HG03175 (cell line): ENCODE data around the gene TBX2.

Experiments used
- ATAC-seq: cut with Tn5 transposase; IDR thresholded peaks from one replicate; pipeline ENCODE4 v1.9.1; 2021; ENCODE audit warnings: mild to moderate bottlenecking, moderate library complexity; ENCODE audit not compliant: unreplicated experiment

TBX2 gene

GRCh38 chr17:61412860-61413660, 13.4 kb downstream of the TBX2 start:
- no peak for ATAC-seq

DNA sequence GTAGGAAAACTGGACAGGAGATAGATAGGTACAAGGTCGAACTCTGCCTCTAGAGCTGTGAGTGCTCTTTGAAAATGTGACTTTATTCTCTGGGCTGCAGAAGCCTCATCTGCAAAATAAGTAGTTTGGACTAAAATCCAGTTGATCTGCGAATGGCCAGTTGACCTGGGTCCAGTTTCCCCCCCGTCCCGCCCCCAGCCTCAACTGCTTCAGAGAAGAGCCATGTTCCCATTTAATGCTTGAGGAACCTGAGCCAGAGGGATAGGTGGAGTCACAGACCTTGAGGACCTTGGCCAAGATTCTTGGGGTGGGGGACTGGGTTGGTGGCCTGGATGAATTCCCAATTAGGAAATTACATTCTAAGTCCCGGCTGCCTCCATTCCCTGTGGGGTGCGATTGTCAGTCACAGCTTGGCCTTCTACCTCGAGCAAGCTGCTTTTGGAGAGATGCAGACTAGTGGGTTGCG, 14.1 kb downstream of the TBX2 start:
- ATAC-seq: no peak

DNA sequence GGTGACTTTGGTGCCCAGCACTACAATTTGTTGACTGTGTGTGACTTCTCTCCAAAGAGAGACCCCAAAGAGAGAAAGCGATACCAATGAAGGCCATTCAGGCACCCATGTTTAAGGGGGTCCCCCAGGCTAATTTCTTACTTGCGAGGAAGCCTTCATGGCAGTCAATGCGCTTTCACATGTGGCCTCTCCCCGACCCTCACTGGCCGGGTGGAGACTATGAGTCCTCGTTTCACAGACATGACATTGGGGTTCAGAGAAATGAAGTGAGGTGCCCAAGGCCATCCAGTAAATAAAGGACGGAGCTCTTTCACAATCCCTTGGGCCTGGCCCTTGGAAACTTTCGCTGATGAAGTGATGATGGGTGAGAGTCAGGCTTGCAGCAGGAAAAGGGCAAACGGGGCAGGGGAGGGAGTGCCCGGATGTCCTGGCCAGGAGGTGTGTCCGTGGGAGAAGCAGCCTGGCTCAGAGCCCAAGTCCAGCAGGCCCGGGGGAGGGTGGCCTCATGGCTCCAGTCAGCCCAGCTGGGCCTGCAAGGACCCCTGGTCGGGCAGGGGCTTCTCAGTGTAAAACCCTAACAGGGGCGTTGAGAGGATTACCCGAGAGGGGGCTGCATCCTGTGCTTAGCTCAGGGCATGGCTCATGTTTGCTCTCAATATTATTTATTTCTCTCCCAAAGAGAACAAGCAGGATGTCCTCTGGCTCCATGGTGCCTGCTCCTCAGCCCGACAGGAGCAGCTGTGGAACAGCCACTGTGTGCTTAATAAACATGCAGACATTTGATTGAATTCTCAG, 14.7 kb downstream of the TBX2 start:
- no peak for ATAC-seq

DNA sequence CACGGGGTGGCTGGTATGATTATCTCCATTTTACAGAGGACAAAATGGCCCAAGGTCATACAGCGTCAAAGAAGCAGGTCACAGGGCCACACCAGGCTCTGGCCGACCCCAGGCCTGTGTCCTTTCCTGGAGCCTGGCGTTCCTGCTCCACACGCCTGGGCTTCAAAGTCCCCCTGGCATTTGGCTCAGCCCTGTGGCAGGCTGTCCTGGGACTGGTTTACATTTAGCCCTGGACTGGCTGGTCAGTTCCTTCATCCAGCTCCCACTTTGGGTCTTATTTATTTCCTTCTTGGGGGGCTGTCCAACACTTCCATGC, 15.3 kb downstream of the TBX2 start:
- no peak for ATAC-seq

DNA sequence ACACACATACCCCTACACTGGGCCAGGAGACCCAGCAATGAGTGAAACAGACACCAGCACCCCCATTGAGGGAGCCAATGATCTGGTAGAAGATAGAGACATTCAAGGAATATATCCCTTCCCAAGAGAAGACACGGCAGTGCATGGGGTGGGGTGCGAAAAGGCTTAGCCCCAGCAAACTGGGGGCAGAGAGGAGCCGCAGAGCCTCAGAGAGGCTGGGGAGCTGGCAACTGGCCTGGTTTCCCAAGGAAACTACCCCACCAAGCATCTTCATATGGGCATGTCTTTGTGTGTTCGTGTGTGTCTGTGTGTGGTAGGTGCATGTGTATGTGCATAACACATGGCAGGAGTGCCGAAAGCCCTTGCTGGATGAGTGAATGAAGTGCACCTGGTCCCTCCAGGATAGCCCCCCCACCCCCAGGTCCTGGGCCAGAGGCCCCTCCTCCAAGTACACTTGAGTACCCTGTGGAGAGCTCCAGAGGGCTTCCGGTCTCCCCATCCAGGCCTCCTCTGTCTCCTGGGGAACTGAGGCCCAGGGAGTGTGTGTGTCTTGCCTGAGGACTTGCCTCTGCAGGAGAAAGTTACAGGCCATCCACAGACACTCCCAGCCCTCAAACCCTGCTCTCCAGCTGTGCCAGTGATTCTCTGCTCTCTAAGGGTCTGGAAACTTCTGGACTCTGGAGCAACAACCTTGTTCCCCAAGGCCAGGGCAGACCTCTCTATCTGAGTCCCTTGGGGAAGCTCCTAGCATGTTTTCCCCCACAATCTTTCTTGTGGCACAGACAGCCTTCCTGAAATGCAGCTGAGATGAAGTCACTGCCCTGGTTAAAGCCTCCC, 15.9 kb downstream of the TBX2 start:
- no peak for ATAC-seq

- no peak for ATAC-seq
These were observed 16.5 kb downstream of the TBX2 start for GRCh38 chr17:61416211-61416539.

DNA sequence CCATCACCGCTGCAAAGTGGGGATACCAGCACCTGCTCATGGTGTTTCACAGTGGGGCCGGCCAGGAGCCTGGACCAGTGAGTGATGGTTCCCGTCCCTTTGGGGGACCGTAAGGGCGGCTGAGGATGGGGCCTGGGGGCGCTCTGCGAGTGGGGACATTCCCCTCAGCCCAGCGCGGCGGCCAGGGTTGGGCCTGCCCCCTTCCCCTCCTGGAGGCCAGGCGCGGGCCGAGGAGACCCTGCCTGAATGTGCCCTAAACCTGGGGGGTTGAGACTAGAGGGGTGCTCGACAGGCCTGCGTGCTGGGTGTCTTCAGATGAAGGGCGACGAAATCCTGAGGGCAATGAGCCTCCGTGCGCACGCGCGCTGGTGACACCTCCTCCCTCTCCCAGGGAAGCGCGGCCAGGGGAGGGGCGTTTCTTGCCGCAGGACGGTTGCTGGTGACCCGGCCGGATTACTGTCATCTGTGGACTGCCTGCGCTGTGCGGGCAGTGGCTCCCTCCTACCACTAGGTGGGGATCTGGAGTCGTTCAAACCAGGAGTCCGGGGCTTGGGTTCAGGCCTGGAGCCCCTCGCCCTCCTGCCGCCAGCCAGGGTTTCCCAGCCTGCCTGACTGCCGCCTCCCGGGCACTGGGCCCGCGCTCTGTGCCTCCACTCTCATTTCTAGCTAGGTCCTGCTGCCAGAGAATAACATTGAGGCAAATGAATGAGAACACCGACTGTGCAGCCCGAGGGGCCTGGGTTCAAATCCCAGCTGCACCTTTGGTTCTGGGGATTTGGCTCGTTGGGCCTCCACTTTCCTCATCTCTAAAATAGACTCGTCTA, 17.1 kb downstream of the TBX2 start:
- peak; percentile 46 for ATAC-seq

DNA sequence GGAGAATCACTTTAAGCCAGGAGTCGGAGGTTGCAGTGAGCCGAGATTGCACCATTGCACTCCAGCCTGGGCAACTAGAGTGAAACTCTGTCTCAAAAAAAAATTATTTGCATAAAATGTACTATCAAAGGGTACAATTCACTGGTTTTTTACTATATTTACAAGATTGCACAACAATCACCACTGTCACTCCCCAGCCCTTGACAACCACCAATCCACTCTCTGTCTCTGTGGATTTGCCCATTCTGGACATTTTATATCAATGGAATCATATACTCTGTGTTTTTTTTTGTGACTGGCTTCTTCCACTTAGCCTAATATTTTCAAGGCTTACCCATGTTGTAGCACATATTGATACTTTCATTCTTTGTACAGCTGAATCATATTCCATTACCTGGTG, 18.8 kb downstream of the TBX2 start:
- no peak for ATAC-seq

DNA sequence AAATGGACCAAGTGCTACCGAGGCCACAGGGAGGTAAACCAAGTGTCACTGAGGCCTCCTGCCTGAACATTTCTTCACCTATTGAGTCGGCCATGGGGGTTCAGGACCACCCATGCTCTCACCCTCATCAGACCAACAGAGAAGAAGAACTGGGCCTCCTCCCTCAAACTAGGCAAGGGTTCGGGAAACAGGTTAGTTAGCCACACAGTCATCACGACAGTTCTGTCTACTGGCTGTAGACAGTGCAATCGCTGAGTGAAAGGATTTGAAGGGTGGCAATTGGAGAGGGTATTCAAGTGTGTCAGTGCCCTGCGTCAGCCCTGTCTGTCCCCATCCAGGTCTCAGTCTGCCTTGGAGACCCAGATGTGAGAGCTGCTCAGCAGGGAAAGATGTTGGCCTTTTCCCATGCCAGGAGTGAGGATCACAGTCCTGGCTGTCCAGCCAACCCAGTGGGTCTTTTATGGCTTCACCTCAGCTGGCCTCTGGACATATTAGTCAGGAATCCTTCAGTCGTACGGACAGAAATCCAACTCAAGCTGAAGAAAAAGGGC, 19.9 kb downstream of the TBX2 start:
- no peak for ATAC-seq

- ATAC-seq: no peak
These were observed 20.4 kb downstream of the TBX2 start for GRCh38 chr17:61420052-61420451.

DNA sequence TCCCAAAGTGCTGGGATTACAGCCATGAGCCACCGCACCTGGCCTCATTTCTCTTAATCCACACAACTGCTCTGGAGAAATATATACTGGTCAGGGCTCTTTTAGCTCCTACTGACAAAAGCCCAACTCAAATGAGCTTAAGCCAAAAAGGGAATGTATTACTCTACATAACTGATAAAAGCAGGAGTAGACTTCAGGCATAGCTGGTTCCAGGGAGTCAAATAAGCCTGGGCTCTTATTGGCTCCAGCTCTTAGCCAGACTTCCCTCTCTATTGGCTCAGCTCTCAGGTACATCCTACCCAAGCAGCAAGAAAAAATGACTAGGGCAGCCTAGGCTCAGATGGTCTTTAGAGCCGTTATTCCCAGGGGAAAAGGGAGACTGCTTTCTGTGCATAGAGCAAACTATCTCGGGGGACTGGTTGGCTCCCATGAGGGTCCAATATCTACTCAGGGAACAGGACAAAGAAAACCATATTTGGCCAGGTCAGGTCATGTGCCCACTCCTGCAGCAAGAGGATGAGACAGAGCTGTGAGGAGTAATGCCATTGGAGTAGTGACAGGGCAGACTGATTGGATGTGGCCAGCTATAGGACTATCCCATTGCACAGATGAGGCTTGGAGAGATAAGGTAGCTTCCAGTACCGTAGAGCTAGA, 21.2 kb downstream of the TBX2 start:
- ATAC-seq: no peak

DNA sequence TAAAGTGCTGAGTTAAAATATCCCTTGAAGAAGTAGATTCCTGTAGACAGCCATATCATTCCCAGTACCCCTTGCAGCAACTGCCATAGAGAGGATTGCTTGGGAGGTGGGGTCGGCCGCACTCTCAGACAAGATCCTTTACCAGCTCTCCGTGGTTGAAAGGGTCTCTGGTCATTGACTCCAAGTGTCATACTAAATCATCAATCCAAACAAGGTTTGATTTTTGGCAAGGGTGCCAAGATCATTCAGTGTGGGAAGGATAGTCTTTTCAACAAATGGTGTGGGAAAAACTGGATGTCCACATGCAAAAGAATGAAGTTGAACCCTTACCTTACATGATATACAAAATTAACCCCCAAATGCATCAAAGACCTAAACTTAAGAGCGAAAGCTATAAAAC, 21.8 kb downstream of the TBX2 start:
- ATAC-seq: no peak

DNA sequence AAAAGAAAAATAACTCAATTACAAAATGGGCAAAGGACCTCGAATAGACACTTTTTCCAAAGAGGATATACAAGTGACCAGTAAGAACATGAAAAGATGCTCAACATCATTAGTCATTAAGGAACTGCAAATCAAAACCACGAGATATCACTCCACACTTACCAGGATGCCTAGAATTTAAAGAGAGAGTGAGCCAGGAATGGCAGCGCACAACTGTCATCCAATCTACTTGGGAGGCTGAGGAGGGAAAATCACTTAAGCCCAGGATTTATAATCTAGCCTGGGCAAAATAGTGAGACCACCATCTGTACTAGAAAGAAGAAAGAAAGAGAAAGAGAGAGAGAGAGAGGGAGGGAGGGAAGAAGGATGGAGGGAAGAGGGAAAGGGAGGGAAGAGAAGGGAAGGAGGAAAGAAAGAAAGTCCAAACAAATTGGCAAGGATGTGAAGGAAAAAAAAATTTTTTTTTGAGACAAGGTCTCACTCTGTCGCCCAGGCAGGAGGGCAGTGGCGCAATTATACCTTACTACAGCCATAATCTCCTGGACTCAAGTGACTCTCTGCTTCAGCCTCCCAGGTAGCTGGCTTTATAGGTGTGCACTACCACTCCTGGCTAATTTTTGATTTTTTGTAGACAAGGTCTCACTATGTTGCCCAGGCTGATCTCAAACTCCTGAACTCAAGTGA, 22.6 kb downstream of the TBX2 start:
- ATAC-seq: no peak

DNA sequence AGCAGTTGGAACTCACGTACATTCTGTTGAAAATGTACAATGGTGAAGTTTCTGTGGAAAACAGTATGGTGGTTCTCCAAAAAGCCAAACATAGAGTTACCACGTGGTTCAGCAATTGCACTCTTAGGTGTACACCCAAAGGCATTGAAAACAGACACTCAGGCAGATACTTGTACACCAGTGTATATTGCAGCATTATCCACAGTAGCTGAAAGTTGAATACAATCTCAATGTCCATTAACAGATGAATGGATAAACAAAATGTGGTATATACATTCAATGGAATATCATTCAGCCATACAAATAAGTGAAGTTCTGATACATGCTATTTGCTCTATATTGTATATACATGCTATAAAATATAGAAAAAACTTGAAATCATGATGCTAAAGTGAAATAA, 23.2 kb downstream of the TBX2 start:
- ATAC-seq: no peak

GRCh38 chr17:61423967-61424649, 24.5 kb downstream of the TBX2 start:
- no peak for ATAC-seq

GRCh38 chr17:61425682-61426481, 26.2 kb downstream of the TBX2 start:
- no peak for ATAC-seq

DNA sequence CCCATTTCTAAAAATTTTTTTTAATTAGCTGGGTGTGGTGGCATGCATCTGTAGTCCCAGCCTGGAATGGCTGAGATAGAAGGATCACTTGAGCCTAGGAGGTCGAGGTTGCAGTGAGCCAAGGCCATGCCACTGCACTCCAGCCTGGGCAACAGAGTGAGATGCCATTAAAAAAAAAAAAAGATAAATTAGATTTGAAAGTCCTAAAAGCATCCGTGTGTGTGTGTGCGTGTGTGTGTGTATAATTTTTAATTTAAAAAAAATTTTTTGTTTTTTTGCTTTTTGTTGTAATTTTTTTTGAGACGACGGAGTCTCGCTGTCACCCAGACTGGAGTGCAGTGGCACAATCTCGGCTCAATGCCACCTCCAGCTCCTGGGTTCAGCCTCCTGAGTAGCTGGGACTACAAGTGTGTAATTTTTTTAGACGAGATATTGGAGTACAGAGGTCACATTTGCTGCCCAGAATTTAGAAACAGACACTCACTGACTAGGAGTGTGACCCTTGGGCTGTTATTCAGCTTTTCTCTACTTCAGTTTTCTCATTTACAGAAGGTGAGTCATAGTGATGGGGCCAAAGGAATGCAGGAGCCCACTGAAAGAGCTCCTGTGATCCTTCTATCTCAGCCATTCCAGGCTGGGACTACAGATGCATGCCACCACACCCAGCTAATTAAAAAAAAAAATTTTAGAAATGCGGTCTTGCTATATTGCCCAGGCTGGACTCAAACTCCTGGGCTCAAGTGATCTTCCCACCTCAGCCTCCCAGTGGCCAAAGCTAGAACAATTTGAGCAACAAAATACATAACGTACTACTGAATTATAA, 27.1 kb downstream of the TBX2 start:
- no peak for ATAC-seq
